G401.6 (cell line): ENCODE results near the gene TNFRSF8.

ENCODE experiments used
- FAIRE-seq: peaks from 2 replicates; lab custom pipeline; 2012; peaks lifted over from hg19 to GRCh38; lab: Jason Lieb, UNC

TNFRSF8 gene

GRCh38 chr1:12143631-12144155, 80.6 kb downstream of the TNFRSF8 start:
- FAIRE-seq = no peak

GRCh38 chr1:12144236-12144635, 81.1 kb downstream of the TNFRSF8 start:
- no peak for FAIRE-seq

GRCh38 chr1:12144969-12145368, 81.9 kb downstream of the TNFRSF8 start:
- no peak for FAIRE-seq

GRCh38 chr1:12145616-12146342, 82.7 kb downstream of the TNFRSF8 start:
- no peak for FAIRE-seq

GRCh38 chr1:12146343-12147112, 83.4 kb downstream of the TNFRSF8 start:
- FAIRE-seq = no peak

- FAIRE-seq = no peak
Measured at GRCh38 chr1:12147201-12147701, 84.1 kb downstream of the TNFRSF8 start.

GRCh38 chr1:12148160-12148957, 85.3 kb downstream of the TNFRSF8 start:
- no peak for FAIRE-seq

- FAIRE-seq = no peak
Measured at GRCh38 chr1:12148958-12149790, 86.1 kb downstream of the TNFRSF8 start.

GRCh38 chr1:12149791-12150175, 86.7 kb downstream of the TNFRSF8 start:
- FAIRE-seq = no peak

GRCh38 chr1:12150456-12151200, 87.5 kb downstream of the TNFRSF8 start:
- no peak for FAIRE-seq

GRCh38 chr1:12151465-12151864, 88.4 kb downstream of the TNFRSF8 start:
- no peak for FAIRE-seq

- no peak for FAIRE-seq
Measured at GRCh38 chr1:12152113-12152891, 89.2 kb downstream of the TNFRSF8 start.

- no peak for FAIRE-seq
Measured at GRCh38 chr1:12153181-12153785, 90.2 kb downstream of the TNFRSF8 start.

GRCh38 chr1:12155328-12155727, 92.2 kb downstream of the TNFRSF8 start:
- no peak for FAIRE-seq

- FAIRE-seq = no peak
Measured at GRCh38 chr1:12157366-12158231, 94.5 kb downstream of the TNFRSF8 start.

- no peak for FAIRE-seq
Measured at GRCh38 chr1:12158357-12159092, 95.4 kb downstream of the TNFRSF8 start.

GRCh38 chr1:12159816-12160215, 96.7 kb downstream of the TNFRSF8 start:
- FAIRE-seq = no peak

GRCh38 chr1:12161324-12161661, 98.2 kb downstream of the TNFRSF8 start:
- no peak for FAIRE-seq
